ENCODE results near the gene DENND2A.

DENND2A gene

DNA sequence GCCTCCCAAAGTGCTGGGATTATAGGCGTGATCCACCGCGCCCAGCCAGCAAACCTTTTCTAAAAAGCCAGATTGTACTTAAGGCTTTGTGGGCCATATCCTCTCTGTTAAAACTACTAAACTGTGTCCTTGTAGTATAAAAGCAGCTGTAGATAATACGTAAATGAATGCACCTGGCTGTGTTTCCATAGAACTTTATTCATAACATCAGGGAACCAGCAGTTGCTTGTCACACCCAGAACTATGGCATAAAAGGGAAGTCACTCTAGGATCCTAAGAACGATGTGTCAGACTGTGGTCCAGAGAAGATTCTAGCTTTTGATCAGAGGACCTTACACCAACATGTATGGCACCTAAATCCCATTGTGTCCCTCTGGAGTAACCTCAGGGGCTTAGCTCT, 63.0 kb downstream of the DENND2A start:
- TF ChIP-seq CTCF (IDR thresholded peaks at IDR 0.05): no peak

GRCh38 chr7:140576589-140576988, 64.0 kb downstream of the DENND2A start:
- TF ChIP-seq CTCF (IDR thresholded peaks at IDR 0.05): no peak

GRCh38 chr7:140571538-140572122, 69.0 kb downstream of the DENND2A start:
- TF ChIP-seq CTCF (IDR thresholded peaks at IDR 0.05): no peak

DNA sequence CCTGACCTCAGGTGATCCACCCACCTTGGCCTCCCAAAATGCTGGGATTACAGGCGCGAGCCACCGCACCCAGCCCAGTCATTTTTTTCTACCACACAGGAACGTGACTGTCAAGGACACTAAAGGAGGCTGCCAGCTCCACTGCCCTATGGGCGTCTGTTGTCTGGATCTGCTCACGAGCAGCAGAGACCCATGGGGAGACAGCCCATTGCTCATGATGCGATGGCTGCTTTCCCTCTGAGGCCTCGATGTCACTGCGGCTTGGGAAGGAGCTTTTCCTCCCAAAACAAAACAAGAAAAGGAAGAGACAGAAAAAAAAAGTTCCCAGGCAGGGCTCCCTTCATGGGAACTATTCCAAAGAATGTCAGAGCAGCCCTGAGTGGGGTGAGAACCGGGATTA, 70.5 kb downstream of the DENND2A start:
- no peak for TF ChIP-seq CTCF (IDR thresholded peaks at IDR 0.05)

- no peak for TF ChIP-seq CTCF (IDR thresholded peaks at IDR 0.05)
Observed at GRCh38 chr7:140568021-140568813, 72.4 kb downstream of the DENND2A start.

DNA sequence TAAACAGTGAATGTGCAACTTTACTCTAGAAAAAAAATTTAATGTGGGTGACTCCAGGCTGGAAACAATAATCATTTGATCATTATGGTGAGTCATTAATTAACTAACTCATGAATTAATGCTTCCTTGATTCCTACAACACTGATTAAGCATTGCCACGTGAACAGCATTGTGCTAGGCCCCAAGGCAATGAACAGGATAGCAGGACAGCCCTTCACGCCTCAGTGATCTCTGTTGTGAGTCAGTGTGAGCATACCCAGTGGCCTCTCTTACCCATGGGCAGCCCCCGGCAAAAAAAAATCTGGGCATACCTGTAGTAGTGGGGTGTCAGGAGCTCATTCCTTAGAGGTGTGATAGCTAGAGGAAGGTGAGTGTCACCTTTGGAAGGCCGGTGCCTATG, 76.0 kb downstream of the DENND2A start:
- TF ChIP-seq CTCF (IDR thresholded peaks at IDR 0.05): no peak

- no peak for TF ChIP-seq CTCF (IDR thresholded peaks at IDR 0.05)
Observed at GRCh38 chr7:140562926-140563481, 77.6 kb downstream of the DENND2A start.

Measured in LNCAP (cell line).